WTC11 (cell line): ENCODE measurements around the gene PHKA1. TPM values are rescaled to one million over a fixed set of nuclear protein-coding genes. Genes with fewer than 3 reads are reported as not detected.

Source experiments
- ATAC-seq: fragments of 200-7000 bp; cut with Tn5 transposase; 2 replicates; pipeline ENCODE4 v1.10.0; 2021; ENCODE audit warnings: mild to moderate bottlenecking, moderate library complexity
- CTCF ChIA-PET: fragments of 300-600 bp; sonication (Branson Sonifier 250); formaldehyde crosslinking; loops from one replicate; lab custom pipeline; 2021; ENCODE audit warnings: antibody characterized with exemption; lab: Charles Lee
- POLR2A ChIA-PET: fragments of 350-600 bp; sonication (Branson Sonifier 250); formaldehyde crosslinking; loops from one replicate; lab custom pipeline; 2021; ENCODE audit warnings: antibody characterized with exemption; lab: Charles Lee
- DNase-seq: peaks from one replicate; pipeline ENCODE4 v3.0.0; 2021; ENCODE audit warnings: low spot score
- H3K27ac Mint-ChIP-seq: 2 replicates; pipeline ENCODE4 v1.8.0; 2021; ENCODE audit warnings: mixed read lengths
- H3K27me3 Mint-ChIP-seq: 2 replicates; pipeline ENCODE4 v1.8.0; 2021; ENCODE audit warnings: low read depth, mild to moderate bottlenecking, moderate library complexity, mixed read lengths
- H3K36me3 Mint-ChIP-seq: 2 replicates; pipeline ENCODE4 v1.8.0; 2021; ENCODE audit warnings: mixed read lengths
- H3K4me1 Mint-ChIP-seq: 2 replicates; pipeline ENCODE4 v1.8.0; 2022; ENCODE audit warnings: mixed read lengths
- H3K4me3 Mint-ChIP-seq: 2 replicates; pipeline ENCODE4 v1.8.0; 2021; ENCODE audit warnings: mild to moderate bottlenecking, moderate library complexity, mixed read lengths
- H3K9me3 Mint-ChIP-seq: 2 replicates; pipeline ENCODE4 v1.8.0; 2021; ENCODE audit warnings: mixed read lengths
- ATF2 ChIP-seq: sonication (generic); formaldehyde crosslinking; IDR thresholded peaks from 2 replicates; pipeline ENCODE4 v1.8.1; 2022; ENCODE audit warnings: low read depth, missing genetic modification reagents, borderline replicate concordance
- CTCF ChIP-seq: fragments of 200-600 bp; IDR thresholded peaks from 2 replicates; pipeline ENCODE4 v1.8.0; 2022; ENCODE audit warnings: antibody characterized with exemption
- ESRRA ChIP-seq: sonication (generic); formaldehyde crosslinking; IDR thresholded peaks from 2 replicates; pipeline ENCODE4 v1.8.1; 2022; ENCODE audit warnings: mild to moderate bottlenecking, missing genetic modification reagents, borderline replicate concordance
- FOXK1 ChIP-seq: sonication (generic); formaldehyde crosslinking; IDR thresholded peaks from 2 replicates; pipeline ENCODE4 v1.8.0; 2022; ENCODE audit warnings: mild to moderate bottlenecking, moderate library complexity, missing genetic modification reagents
- FOXP1 ChIP-seq: sonication (generic); formaldehyde crosslinking; IDR thresholded peaks from 2 replicates; pipeline ENCODE4 v1.8.0; 2022; ENCODE audit warnings: missing genetic modification reagents, mild to moderate bottlenecking, moderate library complexity, borderline replicate concordance
- KAT7 ChIP-seq: sonication (generic); formaldehyde crosslinking; IDR thresholded peaks from 2 replicates; pipeline ENCODE4 v1.8.1; 2023; ENCODE audit warnings: missing genetic modification reagents, mild to moderate bottlenecking, borderline replicate concordance
- MYBL2 ChIP-seq: sonication (generic); formaldehyde crosslinking; IDR thresholded peaks from 2 replicates; pipeline ENCODE4 v1.8.1; 2023; ENCODE audit warnings: mild to moderate bottlenecking, moderate library complexity, missing genetic modification reagents
- RORB ChIP-seq: fragments of 250-450 bp; sonication (Bioruptor Pico); IDR thresholded peaks from 2 replicates; pipeline ENCODE4 v1.9.0; 2021; ENCODE audit warnings: mild to moderate bottlenecking
- USF1 ChIP-seq: sonication (generic); formaldehyde crosslinking; IDR thresholded peaks from 2 replicates; pipeline ENCODE4 v1.8.0; 2022; ENCODE audit warnings: mild to moderate bottlenecking, missing genetic modification reagents
- ZNF219 ChIP-seq: sonication (generic); formaldehyde crosslinking; IDR thresholded peaks from 2 replicates; pipeline ENCODE4 v1.8.0; 2023; ENCODE audit warnings: missing genetic modification reagents, mild to moderate bottlenecking, borderline replicate concordance
- ZNF317 ChIP-seq: sonication (generic); formaldehyde crosslinking; IDR thresholded peaks from 2 replicates; pipeline ENCODE4 v1.8.1; 2023; ENCODE audit warnings: low read depth, mild to moderate bottlenecking, moderate library complexity, missing genetic modification reagents, borderline replicate concordance
- ZNF423 ChIP-seq: fragments of 250-450 bp; sonication (Bioruptor Pico); IDR thresholded peaks from 2 replicates; pipeline ENCODE4 v2.1.2; 2022; ENCODE audit warnings: mild to moderate bottlenecking, moderate library complexity
- total RNA-seq: library from RNA; stranded (reverse); gene quantifications from 3 replicates; pipeline ENCODE4 v1.2.3, GENCODE V29; 2021
- TF ChIP-seq, protein P1 (sequence below): sonication (generic); formaldehyde crosslinking; conservative IDR thresholded peaks from 2 replicates; pipeline ENCODE4 v1.8.1; 2022; ENCODE audit warnings: mild to moderate bottlenecking, missing genetic modification reagents
- TF ChIP-seq, protein P2 (sequence below): sonication (generic); formaldehyde crosslinking; IDR thresholded peaks from 2 replicates; pipeline ENCODE4 v1.8.0; 2022; ENCODE audit warnings: mild to moderate bottlenecking, missing genetic modification reagents
- TF ChIP-seq, protein P3 (sequence below): sonication (generic); formaldehyde crosslinking; IDR thresholded peaks from 2 replicates; pipeline ENCODE4 v1.8.1; 2023; ENCODE audit warnings: mild to moderate bottlenecking, missing genetic modification reagents, moderate library complexity

Gene PHKA1
- total RNA-seq, 1 experiment from 2014 or later = 9.9 TPM

DNA sequence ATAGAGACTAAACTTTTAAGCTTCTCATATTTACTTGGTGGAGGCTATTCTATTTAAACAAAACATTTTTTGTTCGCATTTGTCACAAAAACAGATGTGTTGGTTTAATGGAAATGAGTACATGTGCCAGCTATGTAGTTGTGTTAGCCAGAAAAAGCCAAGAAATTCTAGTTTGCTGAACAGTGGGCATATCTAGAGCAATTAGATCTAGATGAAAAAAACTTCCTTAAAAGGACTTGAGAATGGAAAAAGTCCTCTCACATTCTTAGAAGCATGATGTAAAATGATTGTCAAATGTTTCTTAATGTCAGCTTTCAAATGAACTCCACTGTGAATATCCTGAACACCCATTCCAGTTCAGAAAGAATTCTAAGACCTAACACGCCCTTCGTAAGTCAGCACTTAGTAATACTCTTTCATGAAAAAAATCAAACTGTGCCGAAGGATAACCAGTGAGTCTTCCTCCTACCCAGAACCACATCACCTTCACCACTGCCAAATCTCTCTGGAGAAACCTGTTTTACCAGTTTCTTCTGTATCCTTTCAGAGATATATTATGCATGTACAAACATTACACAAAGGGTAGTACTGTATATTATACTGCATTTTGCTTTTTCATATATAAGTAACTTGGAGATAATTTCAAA, 28.2 kb downstream of the PHKA1 start:
- H3K9me3 Mint-ChIP-seq = peaks cover 6% of the 10 kb centered on the region
- POLR2A ChIA-PET = no interaction called here

DNA sequence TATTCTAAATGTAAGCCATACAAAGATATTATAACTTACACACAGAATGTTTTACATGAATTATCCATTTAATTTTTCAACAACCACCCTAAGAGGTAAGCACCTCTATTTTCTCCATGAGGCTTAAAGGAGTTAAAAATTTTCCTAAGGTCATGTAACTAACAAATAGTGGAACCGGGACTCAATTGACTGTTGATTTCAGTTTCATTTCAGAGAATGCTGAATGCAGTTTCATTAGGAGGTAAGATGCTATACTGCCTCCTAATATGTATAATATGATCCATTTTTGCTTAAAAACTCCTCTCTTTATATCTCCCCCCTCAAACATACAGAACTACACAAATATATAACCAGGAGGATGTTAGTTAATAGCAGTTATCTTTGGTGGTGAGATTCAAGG, 29.1 kb downstream of the PHKA1 start:
- no peak for TF ChIP-seq ZNF219 (CRISPR knock-in tag)
- H3K36me3 Mint-ChIP-seq = peaks cover 20% of the 10 kb centered on the region
- H3K27ac Mint-ChIP-seq = no peak overlapping the region
- CTCF ChIA-PET = no interaction called here
- DNase-seq (no peak), ATAC-seq (no peak)
- POLR2A ChIA-PET = no interaction called here
- H3K27me3 Mint-ChIP-seq = no peaks in the 10 kb centered on the region
- H3K9me3 Mint-ChIP-seq = peaks cover 8% of the 10 kb centered on the region
- peaks cover 4% of the 10 kb centered on the region for H3K4me1 Mint-ChIP-seq
- H3K4me3 Mint-ChIP-seq = no peak overlapping the region

More for the DNA sequence above, 28.2 kb downstream of the PHKA1 start:
- H3K4me3 Mint-ChIP-seq = no peak overlapping the region
- H3K27me3 Mint-ChIP-seq = no peaks in the 10 kb centered on the region
- CTCF ChIA-PET = no interaction called here
- H3K27ac Mint-ChIP-seq = no peak overlapping the region
- TF ChIP-seq FOXP1 (CRISPR knock-in tag) (no peak), ESRRA (CRISPR knock-in tag) (no peak), CTCF (no peak), RORB (CRISPR knock-in tag) (no peak), ZNF423 (CRISPR knock-in tag) (no peak), MYBL2 (CRISPR knock-in tag) (no peak), ZNF317 (CRISPR knock-in tag) (no peak), ATF2 (no peak), FOXK1 (CRISPR knock-in tag) (no peak), USF1 (no peak)
- TF ChIP-seq, protein P1, sequence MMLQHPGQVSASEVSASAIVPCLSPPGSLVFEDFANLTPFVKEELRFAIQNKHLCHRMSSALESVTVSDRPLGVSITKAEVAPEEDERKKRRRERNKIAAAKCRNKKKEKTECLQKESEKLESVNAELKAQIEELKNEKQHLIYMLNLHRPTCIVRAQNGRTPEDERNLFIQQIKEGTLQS (CRISPR knock-in tag) = no peak
- TF ChIP-seq, protein P2, sequence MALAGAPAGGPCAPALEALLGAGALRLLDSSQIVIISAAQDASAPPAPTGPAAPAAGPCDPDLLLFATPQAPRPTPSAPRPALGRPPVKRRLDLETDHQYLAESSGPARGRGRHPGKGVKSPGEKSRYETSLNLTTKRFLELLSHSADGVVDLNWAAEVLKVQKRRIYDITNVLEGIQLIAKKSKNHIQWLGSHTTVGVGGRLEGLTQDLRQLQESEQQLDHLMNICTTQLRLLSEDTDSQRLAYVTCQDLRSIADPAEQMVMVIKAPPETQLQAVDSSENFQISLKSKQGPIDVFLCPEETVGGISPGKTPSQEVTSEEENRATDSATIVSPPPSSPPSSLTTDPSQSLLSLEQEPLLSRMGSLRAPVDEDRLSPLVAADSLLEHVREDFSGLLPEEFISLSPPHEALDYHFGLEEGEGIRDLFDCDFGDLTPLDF (CRISPR knock-in tag) = no peak
- TF ChIP-seq, protein P3, sequence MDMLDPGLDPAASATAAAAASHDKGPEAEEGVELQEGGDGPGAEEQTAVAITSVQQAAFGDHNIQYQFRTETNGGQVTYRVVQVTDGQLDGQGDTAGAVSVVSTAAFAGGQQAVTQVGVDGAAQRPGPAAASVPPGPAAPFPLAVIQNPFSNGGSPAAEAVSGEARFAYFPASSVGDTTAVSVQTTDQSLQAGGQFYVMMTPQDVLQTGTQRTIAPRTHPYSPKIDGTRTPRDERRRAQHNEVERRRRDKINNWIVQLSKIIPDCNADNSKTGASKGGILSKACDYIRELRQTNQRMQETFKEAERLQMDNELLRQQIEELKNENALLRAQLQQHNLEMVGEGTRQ (CRISPR knock-in tag) = no peak
- H3K36me3 Mint-ChIP-seq = peaks cover 16% of the 10 kb centered on the region
- ATAC-seq = no peak
- peaks cover 4% of the 10 kb centered on the region for H3K4me1 Mint-ChIP-seq
- no peak for DNase-seq

GRCh38 chrX:72683631-72684030, 30.5 kb downstream of the PHKA1 start:
- Mint-ChIP-seq H3K27me3 (no peaks in the 10 kb centered on the region), H3K4me1 (peaks cover 4% of the 10 kb centered on the region), H3K36me3 (peaks cover 27% of the 10 kb centered on the region), H3K4me3 (no peak overlapping the region), H3K27ac (no peak overlapping the region), H3K9me3 (peaks cover 16% of the 10 kb centered on the region)
- ATAC-seq = no peak
- CTCF ChIA-PET = no interaction called here
- no peak for TF ChIP-seq KAT7 (CRISPR knock-in tag)
- POLR2A ChIA-PET = no interaction called here
- DNase-seq = no peak
